HG02981 (cell line): ENCODE results near the gene CHST11.

Source experiments
- ATAC-seq: cut with Tn5 transposase; IDR thresholded peaks from one replicate; pipeline ENCODE4 v1.9.1; 2021; ENCODE audit warnings: mild to moderate bottlenecking, moderate library complexity; ENCODE audit not compliant: unreplicated experiment

CHST11 gene

GRCh38 chr12:104622928-104623327, 166.2 kb downstream of the CHST11 start:
- no peak for ATAC-seq

- ATAC-seq, result no peak
Observed at GRCh38 chr12:104623883-104624282, 167.1 kb downstream of the CHST11 start.

- ATAC-seq, result no peak
Observed at GRCh38 chr12:104624529-104624928, 167.8 kb downstream of the CHST11 start.

- no peak for ATAC-seq
Observed at GRCh38 chr12:104626069-104626837, 169.5 kb downstream of the CHST11 start.

- no peak for ATAC-seq
Observed at GRCh38 chr12:104627231-104627989, 170.7 kb downstream of the CHST11 start.

- ATAC-seq, result no peak
Observed at GRCh38 chr12:104627990-104628830, 171.5 kb downstream of the CHST11 start.

- no peak for ATAC-seq
Observed at GRCh38 chr12:104628831-104629135, 172.0 kb downstream of the CHST11 start.

- no peak for ATAC-seq
Observed at GRCh38 chr12:104630230-104630670, 173.5 kb downstream of the CHST11 start.

GRCh38 chr12:104631867-104632266, 175.1 kb downstream of the CHST11 start:
- no peak for ATAC-seq

GRCh38 chr12:104632724-104633201, 176.0 kb downstream of the CHST11 start:
- ATAC-seq, result no peak

- ATAC-seq, result no peak
Observed at GRCh38 chr12:104634044-104634443, 177.3 kb downstream of the CHST11 start.

GRCh38 chr12:104634852-104635251, 178.1 kb downstream of the CHST11 start:
- ATAC-seq, result no peak

- no peak for ATAC-seq
Observed at GRCh38 chr12:104635607-104636343, 179.0 kb downstream of the CHST11 start.

- ATAC-seq, result no peak
Observed at GRCh38 chr12:104636496-104636895, 179.7 kb downstream of the CHST11 start.

GRCh38 chr12:104637604-104638003, 180.9 kb downstream of the CHST11 start:
- ATAC-seq, result no peak

GRCh38 chr12:104638218-104638850, 181.6 kb downstream of the CHST11 start:
- no peak for ATAC-seq

GRCh38 chr12:104638851-104639240, 182.1 kb downstream of the CHST11 start:
- no peak for ATAC-seq

GRCh38 chr12:104640956-104641355, 184.2 kb downstream of the CHST11 start:
- ATAC-seq, result no peak

- peak; percentile 97 for ATAC-seq
Observed at GRCh38 chr12:104641862-104642261, 185.1 kb downstream of the CHST11 start.
